SU-DHL-6 (cell line): ENCODE results near the gene ALS2CL.

Source experiments
- CTCF ChIP-seq: fragments of 200-600 bp; sonication (generic); IDR thresholded peaks from one replicate; pipeline ENCODE4 v1.5.1; 2017; ENCODE audit warnings: antibody characterized with exemption, mild to moderate bottlenecking, low read length, moderate library complexity; ENCODE audit not compliant: insufficient read depth, poor library complexity, severe bottlenecking
- EZH2phosphoT487 ChIP-seq: fragments of 200-600 bp; sonication (generic), shearing (Covaris generic); conservative IDR thresholded peaks from 2 replicates; pipeline ENCODE4 v1.6.1; 2018; ENCODE audit warnings: mild to moderate bottlenecking, antibody characterized with exemption, low read length, moderate library complexity, mixed read lengths

GRCh38 chr3:46678280-46678679, 15.2 kb downstream of the ALS2CL start:
- TF ChIP-seq CTCF = no peak
- no peak for TF ChIP-seq EZH2phosphoT487
